Fibroblast of peridontal ligament (primary cell): ENCODE data around the gene GPR137.

Source experiments
- DNase-seq: peaks from one replicate; pipeline ENCODE4 v3.0.0-alpha.2; 2010; ENCODE audit errors: extremely low read depth

The GPR137 gene

DNA sequence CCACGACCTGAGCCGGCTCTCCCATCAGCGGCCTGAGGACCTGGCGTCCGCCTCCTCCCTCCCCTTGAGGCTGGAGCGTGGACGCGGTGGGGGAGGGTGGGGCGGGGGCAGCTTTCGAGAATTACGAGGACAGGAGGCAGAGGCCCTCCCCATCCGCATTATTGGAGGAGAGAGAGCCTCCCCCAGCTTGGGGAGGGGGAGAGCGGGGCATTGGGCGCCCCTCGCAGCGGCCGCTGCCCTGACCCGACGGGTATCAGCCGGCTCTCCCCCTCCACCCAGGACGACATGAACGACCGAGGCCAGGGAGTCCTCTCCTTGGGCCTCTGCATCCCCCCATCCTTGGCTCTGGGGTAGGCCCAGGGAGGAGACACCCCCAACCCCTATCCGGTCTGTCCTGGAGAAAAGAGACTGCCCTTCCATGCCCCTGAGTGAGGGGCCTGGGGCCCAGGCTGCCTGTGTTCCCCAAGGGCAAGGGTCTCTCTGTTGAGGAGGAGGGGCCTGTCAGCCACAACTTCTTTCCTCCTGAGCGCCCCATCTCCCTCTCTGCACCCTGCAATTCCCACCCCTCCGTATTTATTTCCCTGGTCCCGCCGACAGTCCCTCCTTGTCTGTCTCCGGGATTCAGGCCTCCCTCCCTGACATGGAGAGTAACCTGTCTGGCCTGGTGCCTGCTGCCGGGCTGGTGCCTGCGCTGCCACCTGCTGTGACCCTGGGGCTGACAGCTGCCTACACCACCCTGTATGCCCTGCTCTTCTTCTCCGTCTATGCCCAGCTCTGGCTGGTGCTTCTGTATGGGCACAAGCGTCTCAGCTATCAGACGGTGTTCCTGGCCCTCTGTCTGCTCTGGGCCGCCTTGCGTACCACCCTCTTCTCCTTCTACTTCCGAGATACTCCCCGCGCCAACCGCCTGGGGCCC is 495 bp downstream of the GPR137 start:
- DNase-seq, result no peak

DNA sequence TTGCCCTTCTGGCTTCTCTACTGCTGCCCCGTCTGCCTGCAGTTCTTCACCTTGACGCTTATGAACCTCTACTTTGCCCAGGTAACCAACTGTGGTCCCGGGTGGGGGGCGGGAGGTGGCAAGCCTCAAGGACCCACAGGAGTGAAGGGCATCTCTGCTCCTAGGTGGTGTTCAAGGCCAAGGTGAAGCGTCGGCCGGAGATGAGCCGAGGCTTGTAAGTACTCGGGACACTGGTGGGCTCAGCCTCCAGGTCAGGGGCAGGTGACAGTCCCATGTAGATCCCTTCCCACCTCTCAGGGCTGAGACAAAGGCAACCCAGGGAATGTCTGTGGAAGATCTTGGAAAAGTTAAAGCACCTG is 1.1 kb downstream of the GPR137 start:
- no peak for DNase-seq

DNA sequence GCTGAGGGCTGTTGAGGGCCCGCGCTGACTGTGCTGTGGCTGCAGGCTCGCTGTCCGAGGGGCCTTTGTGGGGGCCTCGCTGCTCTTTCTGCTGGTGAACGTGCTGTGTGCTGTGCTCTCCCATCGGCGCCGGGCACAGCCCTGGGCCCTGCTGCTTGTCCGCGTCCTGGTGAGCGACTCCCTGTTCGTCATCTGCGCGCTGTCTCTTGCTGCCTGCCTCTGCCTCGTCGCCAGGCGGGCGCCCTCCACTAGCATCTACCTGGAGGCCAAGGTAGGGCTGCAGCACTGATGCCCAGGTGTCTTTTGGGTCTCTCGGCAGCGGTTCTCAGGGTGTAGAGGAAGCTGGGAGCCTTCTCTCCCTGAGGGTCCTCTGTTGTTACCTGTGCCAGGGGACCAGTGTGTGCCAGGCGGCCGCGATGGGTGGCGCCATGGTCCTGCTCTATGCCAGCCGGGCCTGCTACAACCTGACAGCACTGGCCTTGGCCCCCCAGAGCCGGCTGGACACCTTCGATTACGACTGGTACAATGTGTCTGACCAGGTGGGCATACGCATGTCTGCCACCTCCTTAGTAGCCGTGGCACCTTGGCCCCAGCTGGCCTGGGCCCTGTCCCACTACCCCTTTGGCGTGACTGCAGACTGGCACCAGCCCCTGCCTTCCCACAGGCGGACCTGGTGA is 2.2 kb downstream of the GPR137 start:
- no peak for DNase-seq

DNA sequence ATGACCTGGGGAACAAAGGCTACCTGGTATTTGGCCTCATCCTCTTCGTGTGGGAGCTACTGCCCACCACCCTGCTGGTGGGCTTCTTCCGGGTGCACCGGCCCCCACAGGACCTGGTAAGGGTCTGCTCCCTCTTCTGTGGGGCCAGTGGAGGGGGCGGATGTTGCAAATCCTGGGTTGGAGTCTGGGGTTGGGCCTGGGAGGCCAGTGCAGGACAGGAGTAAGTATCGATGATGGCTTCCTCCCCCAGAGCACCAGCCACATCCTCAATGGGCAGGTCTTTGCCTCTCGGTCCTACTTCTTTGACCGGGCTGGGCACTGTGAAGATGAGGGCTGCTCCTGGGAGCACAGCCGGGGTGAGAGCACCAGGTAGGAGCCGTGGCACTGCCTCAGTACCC is 2.7 kb downstream of the GPR137 start:
- DNase-seq, result no peak

DNA sequence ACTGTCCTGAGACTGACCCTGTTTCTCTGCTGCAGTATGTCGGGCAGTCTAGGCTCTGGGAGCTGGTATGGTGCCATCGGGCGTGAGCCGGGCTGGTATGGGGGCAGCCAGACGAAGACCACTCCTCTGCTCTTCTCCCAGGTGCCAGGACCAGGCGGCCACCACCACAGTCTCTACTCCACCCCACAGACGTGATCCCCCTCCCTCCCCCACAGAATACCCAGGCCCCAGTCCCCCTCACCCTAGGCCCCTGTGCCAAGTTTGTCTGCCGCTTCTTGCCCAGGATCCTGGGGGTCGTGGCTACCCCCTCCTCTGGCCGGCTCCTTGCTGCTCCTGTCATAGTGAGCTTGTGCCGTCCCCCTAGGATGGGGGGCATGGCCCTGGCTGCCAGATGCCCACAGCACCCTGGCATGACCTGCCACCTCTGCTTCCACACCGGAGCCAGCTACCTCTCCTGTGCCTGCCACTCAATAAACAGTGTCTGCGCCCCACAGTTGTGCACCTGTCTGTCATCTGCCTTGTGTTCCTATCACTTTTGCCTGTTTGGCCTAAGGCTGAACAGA is 3.4 kb downstream of the GPR137 start:
- no peak for DNase-seq

DNA sequence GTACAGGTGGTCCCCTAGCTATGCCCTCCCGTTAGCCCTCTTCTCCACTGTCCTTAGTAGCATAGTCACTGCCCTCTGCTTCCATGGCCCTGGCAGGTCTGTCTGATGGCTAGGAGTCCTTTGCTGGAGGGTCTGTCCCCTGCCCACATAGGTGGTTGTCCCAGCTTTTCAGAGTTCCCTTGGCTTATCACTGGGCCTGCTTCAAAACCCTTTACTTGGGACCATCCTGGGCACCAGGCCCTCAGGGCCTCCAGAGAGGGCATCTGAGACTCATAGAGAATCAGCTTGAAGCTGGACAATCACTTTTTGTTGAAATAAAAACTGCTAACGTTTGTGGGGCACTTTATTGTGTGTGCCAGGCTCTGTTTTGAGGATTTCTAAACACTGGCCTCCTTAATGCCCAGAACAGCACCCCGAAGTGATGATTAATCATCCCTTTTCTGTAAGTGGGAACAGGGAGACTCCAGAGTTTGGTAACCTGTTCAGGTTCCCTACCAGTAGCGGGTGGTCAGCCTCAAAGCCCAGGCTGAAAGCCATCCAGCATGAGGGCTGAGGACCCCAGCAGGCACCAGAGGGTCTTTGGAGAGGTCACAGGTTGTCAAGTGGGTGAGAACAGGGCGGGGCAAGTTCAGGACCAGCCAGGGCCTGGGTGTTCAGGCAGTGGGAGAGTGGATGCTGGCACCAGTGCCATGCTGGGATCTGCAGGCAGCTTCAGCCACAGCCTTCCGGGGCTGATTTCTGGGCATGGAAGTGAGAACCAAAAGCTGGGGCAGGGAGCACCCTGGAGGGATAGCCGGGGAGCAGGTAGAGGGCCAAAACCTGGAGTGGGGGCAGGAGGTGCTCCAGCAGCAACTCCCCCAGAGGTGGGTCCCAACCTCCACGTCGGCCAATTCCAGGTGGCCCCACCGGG is 5.0 kb downstream of the GPR137 start:
- no peak for DNase-seq

DNA sequence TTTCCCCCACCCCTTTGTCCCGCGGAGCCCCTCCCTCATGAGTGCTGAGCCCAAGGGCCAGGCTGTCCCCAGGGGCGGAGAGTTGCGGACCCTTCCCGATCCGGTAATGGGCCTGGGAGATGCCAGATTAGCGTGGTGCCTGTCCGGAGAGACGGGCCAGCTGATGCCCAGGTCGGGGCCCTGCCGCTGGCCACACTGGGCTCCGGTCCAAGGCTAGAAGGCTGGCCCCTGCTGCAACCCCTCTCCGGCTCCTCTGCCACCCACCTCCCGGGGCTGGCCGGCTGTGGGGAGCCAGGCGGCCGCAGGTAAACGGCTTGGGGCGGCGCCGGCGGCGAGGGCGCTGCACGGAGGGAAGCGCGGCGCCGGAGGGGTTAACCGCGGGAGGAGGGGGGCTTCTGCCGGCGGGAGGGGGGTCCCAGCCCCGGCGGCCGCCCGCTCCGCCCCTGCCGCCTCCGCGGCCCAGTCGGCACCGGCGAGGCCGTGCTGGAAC is 5.7 kb downstream of the GPR137 start, which contains the start of gene KCNK4:
Gene KCNK4, plus strand, starts transcription at position 41 of the 490 bp plus-strand sequence. CDS start 1,717 bp downstream, outside the sequence.
- DNase-seq, result no peak

DNA sequence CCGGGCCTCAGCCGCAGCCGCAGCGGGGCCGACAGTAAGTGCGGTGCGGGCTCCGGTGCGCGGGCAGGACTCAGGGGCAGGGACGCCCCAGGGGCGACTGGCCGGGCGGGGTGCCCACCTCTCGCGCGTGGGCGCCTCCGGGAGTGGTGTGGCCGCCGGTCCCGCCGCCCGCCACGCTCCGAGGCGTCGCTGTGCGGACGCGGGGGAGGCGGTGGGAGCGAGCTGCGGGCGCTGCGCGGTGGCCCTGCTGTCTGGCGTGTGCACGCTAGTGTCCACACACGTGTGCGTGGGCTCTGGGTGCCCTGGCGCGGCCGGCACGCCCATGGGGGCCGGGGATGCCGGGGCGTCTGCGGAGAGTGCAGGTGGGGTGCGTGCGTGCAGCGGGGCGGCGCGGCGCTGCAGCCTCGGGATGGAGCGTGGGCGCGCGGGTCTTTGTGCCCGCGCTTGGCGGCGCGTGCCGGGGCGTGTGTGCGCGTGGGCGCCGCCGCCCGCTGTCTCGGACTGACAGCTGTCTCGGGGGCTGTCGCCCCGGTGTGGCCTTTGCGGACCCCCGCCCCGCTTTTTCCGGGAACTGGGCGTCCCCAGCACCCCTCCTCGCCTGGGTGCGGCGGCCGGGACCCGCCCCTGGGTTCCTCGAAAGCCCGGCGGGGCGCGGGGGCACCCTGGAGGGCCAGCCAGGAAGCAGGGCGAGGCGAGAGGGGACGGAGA is 6.3 kb downstream of the GPR137 start:
- DNase-seq, result no peak

DNA sequence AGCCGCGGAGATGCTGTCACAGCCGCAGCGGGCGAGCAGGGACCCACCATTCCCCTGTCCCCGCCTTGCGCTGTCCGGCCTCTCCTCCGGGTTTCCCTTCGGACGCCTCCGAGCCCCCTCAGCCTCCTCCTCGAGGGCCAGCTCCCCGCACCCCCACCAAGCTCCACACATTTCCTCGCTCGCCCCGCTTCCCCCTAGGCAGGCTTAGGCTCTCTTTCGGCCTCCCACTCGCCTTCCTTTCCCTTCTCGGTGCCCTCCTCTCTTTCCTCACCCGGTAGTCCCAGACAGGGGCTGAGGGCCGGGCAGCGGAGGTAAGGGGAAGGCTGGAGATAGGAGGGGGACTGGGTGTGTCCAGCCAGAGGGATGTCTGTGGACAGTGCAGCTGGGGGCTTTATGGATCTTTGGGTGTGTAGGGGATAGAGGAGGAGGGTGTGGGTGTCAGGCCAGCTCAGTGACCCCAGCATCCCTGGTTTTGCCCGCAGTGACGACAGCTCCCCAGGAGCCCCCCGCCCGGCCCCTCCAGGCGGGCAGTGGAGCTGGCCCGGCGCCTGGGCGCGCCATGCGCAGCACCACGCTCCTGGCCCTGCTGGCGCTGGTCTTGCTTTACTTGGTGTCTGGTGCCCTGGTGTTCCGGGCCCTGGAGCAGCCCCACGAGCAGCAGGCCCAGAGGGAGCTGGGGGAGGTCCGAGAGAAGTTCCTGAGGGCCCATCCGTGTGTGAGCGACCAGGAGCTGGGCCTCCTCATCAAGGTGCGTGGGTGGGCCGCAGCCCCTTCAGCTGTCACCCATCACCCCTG is 7.0 kb downstream of the GPR137 start:
- DNase-seq, result no peak

DNA sequence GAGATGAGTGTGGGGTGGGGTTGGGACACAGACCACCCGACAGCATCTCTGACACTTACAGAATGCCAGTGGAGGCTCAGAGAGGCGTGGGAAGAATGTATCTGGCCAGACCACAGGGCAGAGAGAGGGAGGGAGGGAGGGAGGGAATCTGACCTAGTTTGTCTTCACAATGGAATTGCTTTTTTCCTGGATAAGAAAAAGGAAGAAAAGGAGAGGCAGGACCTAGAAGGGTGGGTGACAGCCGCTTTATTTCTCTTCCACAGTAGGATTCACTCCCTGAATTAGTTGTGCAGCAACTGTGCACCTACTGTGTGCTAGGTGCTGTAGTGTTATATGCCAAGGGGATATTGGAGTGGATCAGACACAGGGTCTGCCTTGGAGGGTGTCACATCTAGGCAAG is 9.1 kb downstream of the GPR137 start:
- no peak for DNase-seq

DNA sequence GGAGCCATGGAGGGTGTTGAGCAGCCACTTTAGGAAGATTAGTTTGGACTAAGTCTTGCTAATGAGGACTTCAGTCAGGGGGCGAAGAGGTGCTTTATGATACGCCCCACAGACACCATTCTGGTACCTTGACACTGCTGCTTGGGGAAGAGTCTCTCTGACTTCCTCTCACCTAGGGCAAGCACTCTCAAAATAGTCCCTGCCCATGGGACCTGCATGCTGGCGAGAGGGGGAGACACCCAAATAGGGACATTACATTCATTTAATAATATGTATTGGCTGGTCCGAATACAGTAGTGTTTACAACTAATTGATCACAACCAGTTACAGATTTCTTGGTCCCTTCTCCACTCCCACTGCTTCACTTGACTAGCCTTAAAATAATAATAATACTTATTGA is 10.1 kb downstream of the GPR137 start:
- no peak for DNase-seq

DNA sequence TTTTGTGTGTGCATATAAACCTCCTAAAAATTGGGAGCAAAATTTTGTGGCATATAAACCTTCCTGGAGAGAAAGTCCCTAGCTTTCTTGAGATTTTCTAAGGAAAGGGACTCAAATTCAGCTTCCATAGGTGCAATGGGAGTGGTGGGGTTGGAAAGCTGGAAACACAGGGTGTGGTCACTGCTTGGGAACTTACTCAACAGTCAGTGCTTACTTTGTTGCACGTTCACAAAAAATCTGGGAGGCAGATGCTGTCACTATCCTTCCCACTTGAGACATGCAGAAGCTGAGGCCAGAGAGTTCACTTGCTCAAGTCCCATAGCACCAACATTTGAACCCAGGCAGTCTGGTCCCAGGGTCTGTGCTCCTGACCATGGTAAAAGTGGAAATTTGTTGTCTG is 10.6 kb downstream of the GPR137 start:
- no peak for DNase-seq

DNA sequence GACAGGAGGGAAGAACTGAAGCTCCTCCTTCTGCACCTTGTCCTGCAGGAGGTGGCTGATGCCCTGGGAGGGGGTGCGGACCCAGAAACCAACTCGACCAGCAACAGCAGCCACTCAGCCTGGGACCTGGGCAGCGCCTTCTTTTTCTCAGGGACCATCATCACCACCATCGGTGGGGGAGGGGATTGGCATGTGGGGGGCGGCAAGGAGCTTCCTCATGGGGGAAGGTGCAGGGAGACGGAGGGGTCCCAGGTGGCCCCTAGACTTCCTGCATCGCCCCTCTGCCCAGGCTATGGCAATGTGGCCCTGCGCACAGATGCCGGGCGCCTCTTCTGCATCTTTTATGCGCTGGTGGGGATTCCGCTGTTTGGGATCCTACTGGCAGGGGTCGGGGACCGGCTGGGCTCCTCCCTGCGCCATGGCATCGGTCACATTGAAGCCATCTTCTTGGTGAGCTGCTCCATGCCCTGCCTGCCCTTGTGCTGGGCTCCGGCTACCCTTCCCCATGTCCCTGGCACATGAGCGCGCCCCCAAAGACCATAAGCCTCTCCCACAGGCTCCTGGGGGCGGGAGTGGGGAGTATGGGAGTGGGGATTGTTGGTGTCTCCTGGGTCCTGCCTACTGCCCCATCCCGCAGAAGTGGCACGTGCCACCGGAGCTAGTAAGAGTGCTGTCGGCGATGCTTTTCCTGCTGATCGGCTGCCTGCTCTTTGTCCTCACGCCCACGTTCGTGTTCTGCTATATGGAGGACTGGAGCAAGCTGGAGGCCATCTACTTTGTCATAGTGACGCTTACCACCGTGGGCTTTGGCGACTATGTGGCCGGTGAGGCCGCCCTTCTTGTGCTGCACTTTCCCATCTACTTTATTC is 11.4 kb downstream of the GPR137 start:
- DNase-seq, result no peak

DNA sequence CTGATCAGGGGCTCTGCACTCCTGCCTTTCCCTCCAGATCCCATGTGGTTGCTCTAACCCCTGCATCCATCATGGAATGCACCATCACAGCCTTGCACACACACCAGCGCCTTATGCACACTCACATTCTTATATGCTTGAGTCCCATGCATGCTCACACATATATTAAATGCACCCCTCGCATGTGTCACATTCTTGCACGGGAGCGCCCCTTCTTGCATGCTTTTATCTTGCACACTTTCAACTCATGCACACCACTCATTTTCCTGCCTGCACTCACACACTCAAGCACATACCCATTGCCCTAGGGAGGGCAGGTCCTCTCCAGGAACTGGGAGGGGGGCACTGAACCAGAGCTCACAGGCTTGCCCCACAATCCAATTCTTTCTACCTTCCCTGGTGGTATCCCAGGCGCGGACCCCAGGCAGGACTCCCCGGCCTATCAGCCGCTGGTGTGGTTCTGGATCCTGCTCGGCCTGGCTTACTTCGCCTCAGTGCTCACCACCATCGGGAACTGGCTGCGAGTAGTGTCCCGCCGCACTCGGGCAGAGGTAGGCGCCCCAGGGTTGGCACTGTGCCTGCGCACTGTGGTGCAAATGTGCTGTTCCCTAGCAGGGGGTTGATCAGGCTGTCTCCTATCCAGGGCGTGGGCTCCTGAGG is 12.2 kb downstream of the GPR137 start:
- no peak for DNase-seq

DNA sequence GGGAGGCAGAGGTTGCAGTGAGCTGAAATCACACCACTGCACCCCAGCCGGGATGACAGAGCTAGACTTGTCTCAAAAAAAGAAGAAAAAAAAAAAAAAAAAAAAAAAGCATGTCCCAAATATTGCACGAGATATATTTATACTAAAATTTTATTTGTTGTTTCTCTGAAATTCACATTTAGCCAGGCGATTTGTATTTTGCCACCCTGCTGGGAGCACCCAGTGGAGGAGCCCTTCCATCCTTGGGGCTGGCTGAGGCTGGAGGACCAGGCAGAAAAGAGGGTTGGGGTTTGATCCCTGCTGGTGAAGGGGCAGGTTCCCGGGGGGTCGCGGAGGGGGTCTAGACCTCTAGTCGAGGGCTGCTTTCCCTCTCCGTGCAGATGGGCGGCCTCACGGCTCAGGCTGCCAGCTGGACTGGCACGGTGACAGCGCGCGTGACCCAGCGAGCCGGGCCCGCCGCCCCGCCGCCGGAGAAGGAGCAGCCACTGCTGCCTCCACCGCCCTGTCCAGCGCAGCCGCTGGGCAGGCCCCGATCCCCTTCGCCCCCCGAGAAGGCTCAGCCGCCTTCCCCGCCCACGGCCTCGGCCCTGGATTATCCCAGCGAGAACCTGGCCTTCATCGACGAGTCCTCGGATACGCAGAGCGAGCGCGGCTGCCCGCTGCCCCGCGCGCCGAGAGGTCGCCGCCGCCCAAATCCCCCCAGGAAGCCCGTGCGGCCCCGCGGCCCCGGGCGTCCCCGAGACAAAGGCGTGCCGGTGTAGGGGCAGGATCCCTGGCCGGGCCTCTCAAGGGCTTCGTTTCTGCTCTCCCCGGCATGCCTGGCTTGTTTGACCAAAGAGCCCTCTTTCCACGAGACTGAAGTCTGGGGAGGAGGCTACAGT is 13.6 kb downstream of the GPR137 start:
- no peak for DNase-seq

DNA sequence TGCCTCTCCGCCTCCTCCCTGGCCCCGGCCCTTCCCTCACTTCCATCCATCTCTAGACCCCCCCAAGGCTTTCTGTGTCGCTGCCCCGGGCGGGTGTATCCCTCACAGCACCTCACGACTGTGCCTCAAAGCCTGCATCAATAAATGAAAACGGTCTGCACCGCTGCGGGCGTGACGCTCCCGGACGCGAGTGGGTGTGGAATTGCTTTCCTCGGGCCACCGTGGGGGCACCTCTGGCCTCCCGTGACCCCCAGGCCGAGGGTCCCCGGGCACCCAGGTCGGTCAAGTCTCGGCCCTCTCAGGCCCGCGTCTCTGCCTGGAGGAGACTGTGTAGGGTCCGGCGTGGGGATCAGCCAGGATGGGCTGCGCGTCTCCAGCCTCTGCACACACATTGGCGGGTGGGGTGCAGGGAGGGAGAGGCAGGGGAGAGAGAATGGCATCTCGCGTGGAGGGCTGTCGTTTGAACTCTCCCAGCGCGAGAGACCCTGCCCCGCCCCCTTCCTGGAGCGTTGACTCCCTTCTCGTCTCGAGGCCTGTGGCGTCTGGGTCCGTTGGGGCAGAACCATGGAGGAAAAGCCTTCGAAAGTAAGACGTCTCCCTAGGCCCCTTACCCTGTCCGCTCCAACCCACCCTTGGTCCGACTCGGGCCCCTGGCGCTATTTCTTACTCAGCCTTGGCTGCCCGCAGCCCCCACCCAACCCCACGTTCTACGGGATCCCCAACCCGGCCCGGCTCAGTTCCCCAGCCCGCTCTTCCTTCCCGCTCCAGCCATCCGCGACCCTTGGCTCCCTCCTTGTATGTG is 14.4 kb downstream of the GPR137 start, which contains the start of gene CATSPERZ:
Gene CATSPERZ, plus strand, starts transcription at position 512 of the 802 bp plus-strand sequence. Its CDS starts 53 bp downstream, at position 565.
- DNase-seq, result no peak
